ENCODE data around the gene MLEC. TPM values are rescaled to one million over a fixed set of nuclear protein-coding genes. Genes with fewer than 3 reads are reported as not detected.
"Not testable (repeated sequence)": the region's sequence is repeated elsewhere in the genome, so short reads cannot be mapped to it uniquely, and the experiment has no call there.

The MLEC gene
- total RNA-seq, 1 experiment from 2014 or later = 181 TPM

- H3K18ac ChIP-seq (ENCODE audit: insufficient read length, low read depth, low read length) = no peak overlapping the region
- H3K4ac ChIP-seq (ENCODE audit: low read depth, low read length) = no peak overlapping the region
- no peaks in the 10 kb centered on the region for H3K4me1 ChIP-seq (ENCODE audit: insufficient read depth, low read length)
- no peak overlapping the region for H3T11ph ChIP-seq (ENCODE audit: low read length)
- H2BK12ac ChIP-seq (ENCODE audit: insufficient read length, low read depth, low read length) = no peak overlapping the region
- no peaks in the 10 kb centered on the region for H3K27me3 ChIP-seq (ENCODE audit: insufficient read depth, low read length)
- no peak overlapping the region for H4K8ac ChIP-seq (replicated peaks; ENCODE audit: insufficient read length, low read depth, low read length)
- H3K4me1 Mint-ChIP-seq = peaks cover 14 to 17% of the 10 kb centered on the region in 2 experiments
- H3K79me1 ChIP-seq (ENCODE audit: insufficient read depth, low read depth, low read length, poor library complexity, severe bottlenecking) = no peaks in the 10 kb centered on the region
- H3K4me2 ChIP-seq (ENCODE audit: insufficient read depth, insufficient read length, low read length) = no peak overlapping the region
- H4K5ac ChIP-seq (ENCODE audit: insufficient read length, low read depth, low read length) = no peak overlapping the region
- H3K36me3 Mint-ChIP-seq (ENCODE audit: insufficient read depth in 1 of 3, low read depth in 3 of 3) = peaks cover 15 to 43% (median 40%) of the 10 kb centered on the region in 3 experiments
- H2BK5ac ChIP-seq (ENCODE audit: insufficient read length, low read length) = no peak overlapping the region
- no peaks in the 10 kb centered on the region for H4K20me1 ChIP-seq (ENCODE audit: control insufficient read depth, insufficient read depth, insufficient read length)
- no peak overlapping the region for H2BK120ac ChIP-seq (ENCODE audit: low read depth, low read length, poor library complexity, severe bottlenecking)
- no peak overlapping the region for H3K23ac ChIP-seq (ENCODE audit: insufficient read length, low read depth, low read length)
- H3K23me2 ChIP-seq (ENCODE audit: insufficient read length, low read depth, low read length, poor library complexity, severe bottlenecking) = peaks cover 5% of the 10 kb centered on the region
- no peaks in the 10 kb centered on the region for H3K9me3 ChIP-seq (ENCODE audit: control insufficient read depth, low read depth, low read length)
- peak overlapping the region in 1 of 2 experiments; percentile 79; a peak in 1 of 5 replicates for H3K4me3 Mint-ChIP-seq
- H2AFZ ChIP-seq (ENCODE audit: low read length) = no peak overlapping the region
- H3K14ac ChIP-seq (ENCODE audit: insufficient read depth, low read length) = no peak overlapping the region
- no peak overlapping the region for H4K91ac ChIP-seq (ENCODE audit: insufficient read length, low read depth, low read length)
- no peak overlapping the region for H2BK15ac ChIP-seq (ENCODE audit: low read depth, low read length)
- peaks cover 7% of the 10 kb centered on the region; the same call in 1 of the 2 replicates for H3K27me3 Mint-ChIP-seq (ENCODE audit: low read depth)
- peaks cover 2 to 3% of the 10 kb centered on the region in 2 experiments; a peak in 2 of 5 replicates for H3K9me3 Mint-ChIP-seq
- H3K27ac ChIP-seq (ENCODE audit: insufficient read length, low read depth, low read length) = no peak overlapping the region
- 0 out of 2 replicates have a peak, but pooled peaks cover 2% of the 10 kb centered on the region for H3K79me2 ChIP-seq (ENCODE audit: insufficient read depth, low read length)
- no CpG with 5 or more reads among the region's 9 CpGs for WGBS (ENCODE audit: extremely low coverage, insufficient read length, low lambda C conversion rate)
- H3K56ac ChIP-seq (ENCODE audit: insufficient read length, low read depth, low read length) = no peak overlapping the region
- TF ChIP-seq CTCF (conservative IDR thresholded peaks at IDR 0.05) = no peak
- H3K27ac Mint-ChIP-seq = no peak overlapping the region
- no peak overlapping the region for H3K9ac ChIP-seq (ENCODE audit: extremely low read depth, insufficient read length, low read length)
- no peak overlapping the region for H2BK20ac ChIP-seq (ENCODE audit: low read depth, low read length, poor library complexity, severe bottlenecking)
- no peak for DNase-seq
- H2AK5ac ChIP-seq (ENCODE audit: insufficient read length, low read length) = no peak overlapping the region
These were observed 40.0 kb downstream of the MLEC start for GRCh38 chr12:120726961-120727360.

- H4K8ac ChIP-seq (replicated peaks; ENCODE audit: insufficient read length, low read depth, low read length); H2BK15ac ChIP-seq (ENCODE audit: low read depth, low read length); H2BK5ac ChIP-seq (ENCODE audit: insufficient read length, low read length); H2AFZ ChIP-seq (ENCODE audit: low read length); H3K9ac ChIP-seq (ENCODE audit: extremely low read depth, insufficient read length, low read length); H3K4ac ChIP-seq (ENCODE audit: low read depth, low read length); H3K27me3 ChIP-seq (ENCODE audit: insufficient read depth, low read length); H2BK120ac ChIP-seq (ENCODE audit: low read depth, low read length, poor library complexity, severe bottlenecking); H3K4me2 ChIP-seq (ENCODE audit: insufficient read depth, insufficient read length, low read length); H3K4me1 ChIP-seq (ENCODE audit: insufficient read depth, low read length); H2BK20ac ChIP-seq (ENCODE audit: low read depth, low read length, poor library complexity, severe bottlenecking); H2AK5ac ChIP-seq (ENCODE audit: insufficient read length, low read length); H2BK12ac ChIP-seq (ENCODE audit: insufficient read length, low read depth, low read length); H3K79me2 ChIP-seq (ENCODE audit: insufficient read depth, low read length); H3K23me2 ChIP-seq (ENCODE audit: insufficient read length, low read depth, low read length, poor library complexity, severe bottlenecking); H4K20me1 ChIP-seq (ENCODE audit: control insufficient read depth, insufficient read depth, insufficient read length); H3K9me3 ChIP-seq (ENCODE audit: control insufficient read depth, low read depth, low read length); H3K4me3 Mint-ChIP-seq; H3K4me1 Mint-ChIP-seq; H4K91ac ChIP-seq (ENCODE audit: insufficient read length, low read depth, low read length); H4K5ac ChIP-seq (ENCODE audit: insufficient read length, low read depth, low read length); H3K23ac ChIP-seq (ENCODE audit: insufficient read length, low read depth, low read length); H3T11ph ChIP-seq (ENCODE audit: low read length); H3K27ac Mint-ChIP-seq; H3K79me1 ChIP-seq (ENCODE audit: insufficient read depth, low read depth, low read length, poor library complexity, severe bottlenecking); H3K27ac ChIP-seq (ENCODE audit: insufficient read length, low read depth, low read length); H3K56ac ChIP-seq (ENCODE audit: insufficient read length, low read depth, low read length); H3K27me3 Mint-ChIP-seq (ENCODE audit: low read depth); H3K18ac ChIP-seq (ENCODE audit: insufficient read length, low read depth, low read length); DNase-seq; H3K14ac ChIP-seq (ENCODE audit: insufficient read depth, low read length): not testable (repeated sequence)
- Mint-ChIP-seq H3K36me3 (ENCODE audit: insufficient read depth in 1 of 3, low read depth in 3 of 3) (peaks cover 12 to 33% (median 27%) of the 10 kb centered on the region in 3 experiments), H3K9me3 (peaks cover 7 to 10% of the 10 kb centered on the region in 2 experiments; a peak in 2 of 5 replicates)
- WGBS (ENCODE audit: extremely low coverage, insufficient read length, low lambda C conversion rate) = no CpG with 5 or more reads among the region's 35 CpGs
These were observed 45.2 kb downstream of the MLEC start for GRCh38 chr12:120732198-120732597.
